Cardiac muscle cell (in vitro differentiated cells and primary cell): ENCODE results near the gene UBQLN4. TPM values are rescaled to one million over a fixed set of nuclear protein-coding genes. Genes with fewer than 3 reads are reported as not detected.
A peak's percentile ranks its signal among the peaks of the same experiment; 100 is the strongest.

ENCODE experiments used
- DNase-seq, 2 donors: peaks; one replicate each; pipeline versions ENCODE4 v3.0.0 to v3.0.0-alpha.2; 2010 to 2017; ENCODE audit warnings: low read depth in 1 of 2, low spot score in 1 of 2
- H3K27ac ChIP-seq: fragments of 200-600 bp; sonication (generic); 2 replicates; pipeline ENCODE4 v1.5.1; 2016
- H3K27me3 ChIP-seq: fragments of 200-600 bp; sonication (generic); 2 replicates; pipeline ENCODE4 v1.6.0; 2016; ENCODE audit warnings: control low read depth
- H3K36me3 ChIP-seq: fragments of 200-600 bp; sonication (generic); 2 replicates; pipeline ENCODE4 v1.5.1; 2016; ENCODE audit warnings: control low read depth
- H3K4me1 ChIP-seq: fragments of 200-600 bp; sonication (generic); 2 replicates; pipeline ENCODE4 v1.8.1; 2017; ENCODE audit warnings: low read depth, mild to moderate bottlenecking, mixed run types
- H3K4me3 ChIP-seq: fragments of 200-600 bp; sonication (generic); 2 replicates; pipeline ENCODE4 v1.5.1; 2016; ENCODE audit warnings: mild to moderate bottlenecking
- H3K9me3 ChIP-seq: fragments of 200-600 bp; sonication (generic); 2 replicates; pipeline ENCODE4 v1.5.1; 2017; ENCODE audit warnings: low read depth, mild to moderate bottlenecking, control low read depth
- polyA plus RNA-seq: library from polyadenylated mRNA; unstranded; fragments of >200 nt; fragmentation: Nextera tagmentation; extraction: Ambion mirVana; gene quantifications from 2 replicates; pipeline ENCODE4 v1.2.1, GENCODE V29; 2016
- total RNA-seq: library from RNA; depleted of rRNA; stranded (reverse); fragments of >200 nt; gene quantifications from 2 replicates; pipeline ENCODE4 v1.2.3, GENCODE V29; 2016
- TF ChIP-seq, protein P1 (sequence below): IDR thresholded peaks from 2 replicates; pipeline ENCODE4 v1.5.1; 2012; ENCODE audit warnings: low read depth, mild to moderate bottlenecking, low read length

Gene UBQLN4
- total and polyA plus RNA-seq, 2 experiments from 2014 or later = 29.2 to 51.0 TPM

DNA sequence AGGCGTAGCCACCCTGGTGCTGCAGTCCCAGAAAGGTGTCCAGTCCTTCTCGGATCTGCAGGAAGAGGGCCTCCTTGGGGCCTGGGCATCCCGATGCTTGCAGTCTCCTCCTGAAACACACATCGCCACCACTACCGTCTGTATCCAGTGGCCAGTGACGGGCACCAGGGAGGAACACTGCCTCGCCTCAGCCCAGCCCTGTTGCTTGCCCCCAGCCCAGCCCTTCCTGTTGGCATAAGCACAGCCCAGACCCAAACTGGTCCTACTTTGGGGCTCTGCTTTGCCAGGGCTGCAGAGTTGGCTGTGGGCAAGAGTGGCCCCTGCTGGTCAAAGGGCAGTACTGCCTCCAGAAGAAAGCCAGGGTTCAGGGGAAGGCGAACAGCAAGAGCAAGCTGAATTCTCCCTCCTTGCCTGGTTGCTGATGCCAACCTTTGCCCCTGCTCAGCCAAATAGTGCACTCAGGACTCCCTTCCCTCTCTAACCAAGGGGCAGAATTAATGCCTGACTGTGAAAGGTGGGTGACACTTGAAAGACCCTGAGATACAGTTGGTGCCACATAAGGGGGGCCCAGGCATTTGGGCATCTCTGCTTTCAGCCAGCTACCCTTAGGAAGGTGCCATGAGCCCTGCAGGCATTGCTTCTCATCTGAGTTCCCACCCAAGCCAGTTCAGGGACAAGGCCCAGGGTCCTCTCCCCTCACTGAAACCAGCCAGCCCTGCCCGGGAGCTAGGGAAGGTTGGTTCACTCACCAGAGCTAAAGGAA is 64.2 kb downstream of the UBQLN4 start:
- DNase-seq = peak; percentile 76 to 82
- Histone ChIP-seq H3K36me3 (no peaks in the 10 kb centered on the region), H3K4me3 (no peak overlapping the region), H3K4me1 (no peaks in the 10 kb centered on the region), H3K27me3 (no peaks in the 10 kb centered on the region), H3K27ac (no peak overlapping the region), H3K9me3 (no peaks in the 10 kb centered on the region)
- TF ChIP-seq, protein P1, sequence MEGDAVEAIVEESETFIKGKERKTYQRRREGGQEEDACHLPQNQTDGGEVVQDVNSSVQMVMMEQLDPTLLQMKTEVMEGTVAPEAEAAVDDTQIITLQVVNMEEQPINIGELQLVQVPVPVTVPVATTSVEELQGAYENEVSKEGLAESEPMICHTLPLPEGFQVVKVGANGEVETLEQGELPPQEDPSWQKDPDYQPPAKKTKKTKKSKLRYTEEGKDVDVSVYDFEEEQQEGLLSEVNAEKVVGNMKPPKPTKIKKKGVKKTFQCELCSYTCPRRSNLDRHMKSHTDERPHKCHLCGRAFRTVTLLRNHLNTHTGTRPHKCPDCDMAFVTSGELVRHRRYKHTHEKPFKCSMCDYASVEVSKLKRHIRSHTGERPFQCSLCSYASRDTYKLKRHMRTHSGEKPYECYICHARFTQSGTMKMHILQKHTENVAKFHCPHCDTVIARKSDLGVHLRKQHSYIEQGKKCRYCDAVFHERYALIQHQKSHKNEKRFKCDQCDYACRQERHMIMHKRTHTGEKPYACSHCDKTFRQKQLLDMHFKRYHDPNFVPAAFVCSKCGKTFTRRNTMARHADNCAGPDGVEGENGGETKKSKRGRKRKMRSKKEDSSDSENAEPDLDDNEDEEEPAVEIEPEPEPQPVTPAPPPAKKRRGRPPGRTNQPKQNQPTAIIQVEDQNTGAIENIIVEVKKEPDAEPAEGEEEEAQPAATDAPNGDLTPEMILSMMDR = peak; percentile 99

Other genes with a start within 250 kb of the UBQLN4 start
- gene GON4L, start 196.6 kb downstream of the UBQLN4 start, total RNA-seq = 19.9 and 26.4 TPM in 2 replicates
- 42.0 and 44.4 TPM in 2 replicates for gene GON4L, start 196.6 kb downstream of the UBQLN4 start, polyA plus RNA-seq
- gene SYT11, start 194.2 kb downstream of the UBQLN4 start, total RNA-seq = 2.1 and 2.5 TPM in 2 replicates
- 1.4 and 2.3 TPM in 2 replicates for gene SYT11, start 194.2 kb downstream of the UBQLN4 start, polyA plus RNA-seq
- 29.1 and 48.7 TPM in 2 replicates for gene RIT1, start 142.4 kb downstream of the UBQLN4 start, total RNA-seq
- 40.6 and 54.2 TPM in 2 replicates for gene RIT1, start 142.4 kb downstream of the UBQLN4 start, polyA plus RNA-seq
- 61.0 and 86.4 TPM in 2 replicates for gene KHDC4, start 119.4 kb downstream of the UBQLN4 start, total RNA-seq
- gene KHDC4, start 119.4 kb downstream of the UBQLN4 start, polyA plus RNA-seq = 26.6 and 31.5 TPM in 2 replicates
- gene RXFP4, start 112.2 kb downstream of the UBQLN4 start, total RNA-seq = 0.33 TPM in 1 of 2 replicates, not detected in the other
- 0.74 TPM in 1 of 2 replicates, not detected in the other for gene RXFP4, start 112.2 kb downstream of the UBQLN4 start, polyA plus RNA-seq
- gene ARHGEF2, start 75.3 kb downstream of the UBQLN4 start, total RNA-seq = 89.4 and 126 TPM in 2 replicates
- 38.6 and 54.9 TPM in 2 replicates for gene ARHGEF2, start 75.3 kb downstream of the UBQLN4 start, polyA plus RNA-seq
- gene SSR2, start 32.8 kb downstream of the UBQLN4 start, total RNA-seq = 119 and 198 TPM in 2 replicates
- 174 and 188 TPM in 2 replicates for gene SSR2, start 32.8 kb downstream of the UBQLN4 start, polyA plus RNA-seq
- gene LAMTOR2, start 984 bp upstream of the UBQLN4 start, total RNA-seq = 75.5 and 116 TPM in 2 replicates
- 199 and 208 TPM in 2 replicates for gene LAMTOR2, start 984 bp upstream of the UBQLN4 start, polyA plus RNA-seq
- gene RAB25, start 7.4 kb upstream of the UBQLN4 start, total RNA-seq = 1.6 and 3.1 TPM in 2 replicates
- 2.1 and 2.4 TPM in 2 replicates for gene RAB25, start 7.4 kb upstream of the UBQLN4 start, polyA plus RNA-seq
- gene MEX3A, start 28.7 kb upstream of the UBQLN4 start, total RNA-seq = 48.8 and 58.6 TPM in 2 replicates
- 17.2 and 24.8 TPM in 2 replicates for gene MEX3A, start 28.7 kb upstream of the UBQLN4 start, polyA plus RNA-seq
- 128 and 139 TPM in 2 replicates for gene LMNA, start 60.9 kb upstream of the UBQLN4 start, total RNA-seq
- gene LMNA, start 60.9 kb upstream of the UBQLN4 start, polyA plus RNA-seq = 99.4 and 149 TPM in 2 replicates
- gene SEMA4A, start 99.8 kb upstream of the UBQLN4 start, total RNA-seq = 3.6 and 8.6 TPM in 2 replicates
- gene SEMA4A, start 99.8 kb upstream of the UBQLN4 start, polyA plus RNA-seq = 0.65 and 2.9 TPM in 2 replicates
- 9.2 and 9.7 TPM in 2 replicates for gene SLC25A44, start 140.3 kb upstream of the UBQLN4 start, total RNA-seq
- gene SLC25A44, start 140.3 kb upstream of the UBQLN4 start, polyA plus RNA-seq = 13.8 and 18.1 TPM in 2 replicates
- 106 and 129 TPM in 2 replicates for gene PMF1, start 159.2 kb upstream of the UBQLN4 start, total RNA-seq
- 133 and 151 TPM in 2 replicates for gene PMF1, start 159.2 kb upstream of the UBQLN4 start, polyA plus RNA-seq
- 0.51 and 0.67 TPM in 2 replicates for gene BGLAP, start 188.4 kb upstream of the UBQLN4 start, total RNA-seq
- 0.32 and 1.8 TPM in 2 replicates for gene BGLAP, start 188.4 kb upstream of the UBQLN4 start, polyA plus RNA-seq
- gene PAQR6, start 194.3 kb upstream of the UBQLN4 start, total RNA-seq = 34.5 and 35.7 TPM in 2 replicates
- 23.3 and 40.1 TPM in 2 replicates for gene PAQR6, start 194.3 kb upstream of the UBQLN4 start, polyA plus RNA-seq
- 101 and 110 TPM in 2 replicates for gene SMG5, start 229.0 kb upstream of the UBQLN4 start, total RNA-seq
- 79.5 and 95.5 TPM in 2 replicates for gene SMG5, start 229.0 kb upstream of the UBQLN4 start, polyA plus RNA-seq
- 2.6 and 4.0 TPM in 2 replicates for gene TMEM79, start 230.5 kb upstream of the UBQLN4 start, total RNA-seq
- gene TMEM79, start 230.5 kb upstream of the UBQLN4 start, polyA plus RNA-seq = 3.0 and 4.6 TPM in 2 replicates
- gene GLMP, start 241.9 kb upstream of the UBQLN4 start, total RNA-seq = 54.9 and 57.7 TPM in 2 replicates
- 49.0 and 55.3 TPM in 2 replicates for gene GLMP, start 241.9 kb upstream of the UBQLN4 start, polyA plus RNA-seq
- gene VHLL, start 245.5 kb upstream of the UBQLN4 start, total RNA-seq = 0.98 TPM in 1 of 2 replicates, not detected in the other
- 0.21 TPM in 1 of 2 replicates, not detected in the other for gene VHLL, start 245.5 kb upstream of the UBQLN4 start, polyA plus RNA-seq